Sigmoid colon (tissue), 4 donors: ENCODE data around the gene S100A13.

ENCODE experiments used
- EP300 ChIP-seq, 4 donors: sonication (generic); formaldehyde crosslinking; IDR thresholded peaks; one replicate each; pipeline ENCODE4 v1.6.1; 2017; ENCODE audit warnings: antibody characterized with exemption in 4 of 4
- POLR2A ChIP-seq, 2 donors: fragments of 450-650 bp; IDR thresholded peaks; one replicate each; pipeline ENCODE4 v1.6.1; 2016; ENCODE audit warnings: antibody characterized with exemption in 2 of 2, mild to moderate bottlenecking in 2 of 2, moderate library complexity in 2 of 2
- TF ChIP-seq, protein P1 (sequence below), 4 experiments: fragments of 450-650 bp in 3 of 4; fragments of 200-600 bp in 1 of 4; IDR thresholded peaks; one replicate each; pipeline ENCODE4 v1.5.1; 2016 to 2019; ENCODE audit warnings: antibody characterized with exemption in 4 of 4, mild to moderate bottlenecking in 3 of 4, moderate library complexity in 2 of 4

DNA sequence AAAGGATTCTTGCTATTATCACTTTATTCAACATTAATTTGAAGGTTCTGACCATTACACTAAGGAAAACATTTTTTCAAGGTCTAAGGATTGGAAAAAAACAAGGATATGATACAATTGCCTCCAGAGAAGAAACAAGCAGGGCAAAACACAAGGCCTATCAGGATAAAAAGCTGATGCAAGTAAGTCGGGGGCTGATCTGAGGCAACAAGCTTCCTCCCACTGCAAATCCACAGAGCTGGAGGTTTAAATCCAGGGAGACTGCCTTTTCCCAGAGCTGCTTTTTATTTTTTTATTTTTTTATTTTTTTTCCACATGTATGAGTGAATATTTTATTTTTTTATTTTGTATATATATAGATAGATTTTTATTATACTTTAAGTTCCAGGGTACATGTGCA is 42.3 kb downstream of the S100A13 start:
- no peak for TF ChIP-seq EP300 (IDR thresholded peaks at IDR 0.05)
- TF ChIP-seq, protein P1, sequence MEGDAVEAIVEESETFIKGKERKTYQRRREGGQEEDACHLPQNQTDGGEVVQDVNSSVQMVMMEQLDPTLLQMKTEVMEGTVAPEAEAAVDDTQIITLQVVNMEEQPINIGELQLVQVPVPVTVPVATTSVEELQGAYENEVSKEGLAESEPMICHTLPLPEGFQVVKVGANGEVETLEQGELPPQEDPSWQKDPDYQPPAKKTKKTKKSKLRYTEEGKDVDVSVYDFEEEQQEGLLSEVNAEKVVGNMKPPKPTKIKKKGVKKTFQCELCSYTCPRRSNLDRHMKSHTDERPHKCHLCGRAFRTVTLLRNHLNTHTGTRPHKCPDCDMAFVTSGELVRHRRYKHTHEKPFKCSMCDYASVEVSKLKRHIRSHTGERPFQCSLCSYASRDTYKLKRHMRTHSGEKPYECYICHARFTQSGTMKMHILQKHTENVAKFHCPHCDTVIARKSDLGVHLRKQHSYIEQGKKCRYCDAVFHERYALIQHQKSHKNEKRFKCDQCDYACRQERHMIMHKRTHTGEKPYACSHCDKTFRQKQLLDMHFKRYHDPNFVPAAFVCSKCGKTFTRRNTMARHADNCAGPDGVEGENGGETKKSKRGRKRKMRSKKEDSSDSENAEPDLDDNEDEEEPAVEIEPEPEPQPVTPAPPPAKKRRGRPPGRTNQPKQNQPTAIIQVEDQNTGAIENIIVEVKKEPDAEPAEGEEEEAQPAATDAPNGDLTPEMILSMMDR (IDR thresholded peaks at IDR 0.05) = no peak
- no peak for TF ChIP-seq POLR2A (IDR thresholded peaks at IDR 0.05)
